Breast epithelium (tissue), 3 donors: Measurements from ENCODE around the gene TOM1.

Source experiments
- CTCF ChIP-seq, 3 donors: fragments of 450-650 bp; IDR thresholded peaks; one replicate each; pipeline ENCODE4 v1.5.1; 2016 to 2017; ENCODE audit warnings: antibody characterized with exemption in 3 of 3, mild to moderate bottlenecking in 3 of 3, moderate library complexity in 3 of 3
- POLR2A ChIP-seq: fragments of 450-650 bp; IDR thresholded peaks from one replicate; pipeline ENCODE4 v1.6.1; 2016; ENCODE audit warnings: antibody characterized with exemption, mild to moderate bottlenecking, moderate library complexity
- POLR2AphosphoS5 ChIP-seq, 3 donors: sonication (generic); formaldehyde crosslinking; IDR thresholded peaks; one replicate each; pipeline ENCODE4 v1.6.1; 2017; ENCODE audit warnings: antibody characterized with exemption in 3 of 3

- TF ChIP-seq POLR2A (no peak), CTCF (IDR thresholded peaks at IDR 0.05) (no peak), POLR2AphosphoS5 (IDR thresholded peaks at IDR 0.05) (no peak)
Measured at GRCh38 chr22:35324762-35325161, 25.1 kb downstream of the TOM1 start.
